Ishikawa (cell line): ENCODE data around the gene CPNE4.

Source experiments
- CEBPB ChIP-seq: IDR thresholded peaks from 2 replicates; pipeline ENCODE4 v1.6.1; 2012
- CREB1 ChIP-seq: IDR thresholded peaks from 2 replicates; pipeline ENCODE4 v1.6.1; 2012; ENCODE audit warnings: low read depth
- EGR1 ChIP-seq: IDR thresholded peaks from 2 replicates; pipeline ENCODE4 v1.6.1; 2012
- EP300 ChIP-seq: IDR thresholded peaks from 2 replicates; pipeline ENCODE4 v1.6.1; 2012; ENCODE audit warnings: borderline replicate concordance
- FOXM1 ChIP-seq: IDR thresholded peaks from 2 replicates; pipeline ENCODE4 v1.6.1; 2012; ENCODE audit warnings: low read depth, borderline replicate concordance
- MAX ChIP-seq: IDR thresholded peaks from 2 replicates; pipeline ENCODE4 v1.6.1; 2012
- NFIC ChIP-seq: IDR thresholded peaks from 2 replicates; pipeline ENCODE4 v1.6.1; 2012
- RAD21 ChIP-seq: IDR thresholded peaks from 2 replicates; pipeline ENCODE4 v1.6.1; 2012; ENCODE audit warnings: low read depth
- REST ChIP-seq: IDR thresholded peaks from 2 replicates; pipeline ENCODE4 v1.6.1; 2012; ENCODE audit warnings: low read depth, mild to moderate bottlenecking
- TAF1 ChIP-seq: IDR thresholded peaks from 2 replicates; pipeline ENCODE4 v1.6.1; 2012; ENCODE audit warnings: low read depth, mild to moderate bottlenecking
- TCF12 ChIP-seq: IDR thresholded peaks from 2 replicates; pipeline ENCODE4 v1.6.1; 2012; ENCODE audit warnings: low read depth
- TEAD4 ChIP-seq: IDR thresholded peaks from 2 replicates; pipeline ENCODE4 v1.6.1; 2012
- USF1 ChIP-seq: IDR thresholded peaks from 2 replicates; pipeline ENCODE4 v1.6.1; 2012
- YY1 ChIP-seq: IDR thresholded peaks from 2 replicates; pipeline ENCODE4 v1.6.1; 2012; ENCODE audit warnings: low read depth
- ZBTB7A ChIP-seq: IDR thresholded peaks from 2 replicates; pipeline ENCODE4 v1.6.1; 2012; ENCODE audit warnings: low read depth

Gene CPNE4

GRCh38 chr3:131849616-131850015 is 185.2 kb downstream of the CPNE4 start:
- TF ChIP-seq USF1 (no peak), MAX (no peak), REST (no peak), EP300 (no peak), TEAD4 (no peak), CEBPB (no peak), NFIC (no peak), ZBTB7A (no peak), YY1 (no peak), EGR1 (no peak), CREB1 (no peak), RAD21 (no peak), TCF12 (no peak)

GRCh38 chr3:131847966-131848510 is 186.8 kb downstream of the CPNE4 start:
- TF ChIP-seq TAF1 = no peak
- TF ChIP-seq EP300 = no peak
- no peak for TF ChIP-seq MAX
- TF ChIP-seq TEAD4 = no peak
- TF ChIP-seq FOXM1 = no peak
- TF ChIP-seq REST = no peak

- TF ChIP-seq FOXM1 = no peak
- TF ChIP-seq YY1 = no peak
- no peak for TF ChIP-seq NFIC
- no peak for TF ChIP-seq CEBPB
- TF ChIP-seq ZBTB7A = no peak
- TF ChIP-seq MAX = no peak
- TF ChIP-seq TCF12 = no peak
Measured at GRCh38 chr3:131846296-131846924, 188.4 kb downstream of the CPNE4 start.

- TF ChIP-seq EP300 (no peak), ZBTB7A (no peak), RAD21 (no peak), FOXM1 (no peak), CEBPB (no peak), YY1 (no peak), CREB1 (no peak), TCF12 (no peak), EGR1 (no peak), REST (no peak), NFIC (no peak), MAX (no peak), TEAD4 (no peak), TAF1 (no peak)
Measured at GRCh38 chr3:131843174-131843573, 191.6 kb downstream of the CPNE4 start.
